DOHH2 (cell line): ENCODE results near the gene HECTD1.

ENCODE experiments used
- H3F3A ChIP-seq: fragments of 200-600 bp; sonication (generic), shearing (Covaris generic); 2 replicates; pipeline ENCODE4 v1.6.0; 2016; ENCODE audit warnings: antibody characterized with exemption, mild to moderate bottlenecking; ENCODE audit not compliant: control insufficient read depth, insufficient read depth
- H3K27ac ChIP-seq: fragments of 200-600 bp; sonication (generic); 2 replicates; pipeline ENCODE4 v1.5.1; 2014; ENCODE audit warnings: low read depth, mild to moderate bottlenecking, low read length, moderate library complexity
- H3K27me3 ChIP-seq: fragments of 200-600 bp; sonication (generic); 2 replicates; pipeline ENCODE4 v1.6.1; 2014; ENCODE audit warnings: mild to moderate bottlenecking, low read length, mixed read lengths; ENCODE audit not compliant: control insufficient read depth
- H3K36me3 ChIP-seq: fragments of 200-600 bp; sonication (generic); 2 replicates; pipeline ENCODE4 v1.6.1; 2014; ENCODE audit warnings: mild to moderate bottlenecking, low read length, moderate library complexity, mixed read lengths; ENCODE audit not compliant: control insufficient read depth
- H3K4me1 ChIP-seq: fragments of 200-600 bp; sonication (generic); 2 replicates; pipeline ENCODE4 v1.6.1; 2014; ENCODE audit warnings: mild to moderate bottlenecking, low read length, mixed read lengths; ENCODE audit not compliant: control insufficient read depth
- H3K4me2 ChIP-seq: fragments of 200-600 bp; sonication (generic); 2 replicates; pipeline ENCODE4 v1.6.0; 2014; ENCODE audit warnings: mild to moderate bottlenecking, low read length, moderate library complexity
- H3K4me3 ChIP-seq: fragments of 200-600 bp; sonication (generic); 2 replicates; pipeline ENCODE4 v1.5.1; 2014; ENCODE audit warnings: mild to moderate bottlenecking, low read length, mixed read lengths
- H3K79me2 ChIP-seq: fragments of 200-600 bp; sonication (generic); 2 replicates; pipeline ENCODE4 v1.6.1; 2014; ENCODE audit warnings: mild to moderate bottlenecking, low read length, mixed read lengths; ENCODE audit not compliant: control insufficient read depth
- H3K9me2 ChIP-seq: fragments of 200-600 bp; sonication (generic); replicated peaks from 2 replicates; pipeline ENCODE4 v1.6.1; 2014; ENCODE audit warnings: mild to moderate bottlenecking, low read length, mixed read lengths; ENCODE audit not compliant: control insufficient read depth
- H3K9me3 ChIP-seq: fragments of 200-600 bp; sonication (generic); 2 replicates; pipeline ENCODE4 v1.6.1; 2014; ENCODE audit warnings: antibody characterized with exemption, low read length, mixed read lengths; ENCODE audit not compliant: control insufficient read depth, insufficient read depth
- H4K20me1 ChIP-seq: fragments of 200-600 bp; sonication (generic); 2 replicates; pipeline ENCODE4 v1.6.0; 2014; ENCODE audit warnings: low read depth, mild to moderate bottlenecking, antibody characterized with exemption, low read length, moderate library complexity; ENCODE audit not compliant: control insufficient read depth, insufficient read depth
- EZH2phosphoT487 ChIP-seq: fragments of 200-600 bp; sonication (generic); IDR thresholded peaks from 2 replicates; pipeline ENCODE4 v1.6.1; 2017; ENCODE audit warnings: borderline replicate concordance, mild to moderate bottlenecking, antibody characterized with exemption, low read length, moderate library complexity, mixed read lengths
- TF ChIP-seq, protein P1 (sequence below): fragments of 200-600 bp; sonication (generic); IDR thresholded peaks from one replicate; pipeline ENCODE4 v1.5.1; 2014; ENCODE audit warnings: antibody characterized with exemption, mild to moderate bottlenecking, low read depth, low read length; ENCODE audit not compliant: poor library complexity, severe bottlenecking

The HECTD1 gene

DNA sequence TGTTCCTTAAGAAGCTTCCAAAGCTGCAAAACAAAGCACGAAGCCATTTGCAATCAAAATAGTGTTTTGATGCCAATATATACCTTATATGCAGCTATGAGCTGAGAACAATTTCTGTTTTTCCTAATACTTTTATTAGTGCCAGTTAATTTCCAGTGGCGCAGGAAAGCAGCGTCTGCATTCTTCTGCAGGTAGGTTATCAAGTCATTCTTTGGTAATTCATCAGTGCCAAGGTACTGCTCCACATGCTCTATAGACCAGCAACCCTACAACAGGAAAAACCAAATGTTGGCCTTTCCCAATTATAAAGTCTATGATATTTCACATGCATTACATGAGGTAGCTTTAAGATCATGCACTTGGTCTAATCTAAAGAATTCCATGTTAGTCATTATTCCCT, 93.8 kb downstream of the HECTD1 start:
- Histone ChIP-seq H3K9me3 (no peaks in the 10 kb centered on the region), H3K4me3 (no peak overlapping the region), H3K36me3 (peaks cover 93% of the 10 kb centered on the region), H3K27me3 (no peaks in the 10 kb centered on the region), H3K27ac (no peak overlapping the region), H3K4me1 (no peaks in the 10 kb centered on the region), H3K4me2 (no peak overlapping the region), H4K20me1 (no peaks in the 10 kb centered on the region), H3F3A (0 out of 2 replicates have a peak, but pooled peaks cover 2% of the 10 kb centered on the region), H3K9me2 (no peaks in the 10 kb centered on the region), H3K79me2 (no peaks in the 10 kb centered on the region)
- TF ChIP-seq, protein P1, sequence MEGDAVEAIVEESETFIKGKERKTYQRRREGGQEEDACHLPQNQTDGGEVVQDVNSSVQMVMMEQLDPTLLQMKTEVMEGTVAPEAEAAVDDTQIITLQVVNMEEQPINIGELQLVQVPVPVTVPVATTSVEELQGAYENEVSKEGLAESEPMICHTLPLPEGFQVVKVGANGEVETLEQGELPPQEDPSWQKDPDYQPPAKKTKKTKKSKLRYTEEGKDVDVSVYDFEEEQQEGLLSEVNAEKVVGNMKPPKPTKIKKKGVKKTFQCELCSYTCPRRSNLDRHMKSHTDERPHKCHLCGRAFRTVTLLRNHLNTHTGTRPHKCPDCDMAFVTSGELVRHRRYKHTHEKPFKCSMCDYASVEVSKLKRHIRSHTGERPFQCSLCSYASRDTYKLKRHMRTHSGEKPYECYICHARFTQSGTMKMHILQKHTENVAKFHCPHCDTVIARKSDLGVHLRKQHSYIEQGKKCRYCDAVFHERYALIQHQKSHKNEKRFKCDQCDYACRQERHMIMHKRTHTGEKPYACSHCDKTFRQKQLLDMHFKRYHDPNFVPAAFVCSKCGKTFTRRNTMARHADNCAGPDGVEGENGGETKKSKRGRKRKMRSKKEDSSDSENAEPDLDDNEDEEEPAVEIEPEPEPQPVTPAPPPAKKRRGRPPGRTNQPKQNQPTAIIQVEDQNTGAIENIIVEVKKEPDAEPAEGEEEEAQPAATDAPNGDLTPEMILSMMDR, result no peak
- no peak for TF ChIP-seq EZH2phosphoT487

DNA sequence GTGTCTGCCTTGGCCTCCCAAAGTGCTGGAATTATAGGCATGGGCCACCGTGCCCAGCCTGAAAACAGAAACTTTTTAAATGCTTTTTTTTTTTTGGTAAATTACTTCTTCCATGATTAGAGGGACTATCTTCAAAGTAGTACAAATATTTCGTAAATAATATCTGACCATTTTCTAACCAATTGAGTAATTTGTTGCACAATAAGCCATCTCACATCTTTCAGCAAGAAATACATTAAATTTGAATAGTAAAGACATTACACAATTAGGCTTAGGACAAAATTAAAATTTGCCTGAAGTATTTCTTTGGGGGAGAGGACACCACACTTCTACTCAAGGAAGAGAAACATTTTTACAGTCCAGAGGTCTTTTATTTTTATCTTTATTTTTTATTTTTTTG, 96.7 kb downstream of the HECTD1 start:
- Histone ChIP-seq H3K36me3 (peaks cover 93% of the 10 kb centered on the region), H3K9me3 (no peaks in the 10 kb centered on the region), H3K9me2 (no peaks in the 10 kb centered on the region), H3K4me2 (no peak overlapping the region), H3K79me2 (no peaks in the 10 kb centered on the region), H4K20me1 (no peaks in the 10 kb centered on the region), H3K27me3 (no peaks in the 10 kb centered on the region), H3F3A (0 out of 2 replicates have a peak, but pooled peaks cover 2% of the 10 kb centered on the region), H3K4me3 (no peak overlapping the region), H3K4me1 (no peaks in the 10 kb centered on the region), H3K27ac (no peak overlapping the region)
- TF ChIP-seq, protein P1, result no peak
- TF ChIP-seq EZH2phosphoT487, result no peak

DNA sequence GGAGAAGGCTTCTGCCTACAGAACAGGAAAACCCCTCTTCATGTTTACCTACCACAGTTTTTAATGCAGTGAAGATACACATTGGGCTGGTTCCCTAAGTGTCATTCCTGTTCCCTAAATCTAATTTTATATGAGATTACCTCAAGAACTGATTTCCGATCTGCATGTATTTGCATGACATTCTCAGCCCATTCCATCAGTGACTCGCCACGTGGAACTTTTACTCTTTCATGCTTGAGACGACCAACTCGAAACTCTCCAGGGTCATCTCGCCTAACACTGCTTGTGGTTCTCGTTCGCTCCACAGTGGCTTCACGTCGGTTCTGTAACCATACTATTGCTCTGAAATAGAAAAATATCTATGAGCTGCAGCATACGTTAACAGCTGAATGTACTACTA, 98.3 kb downstream of the HECTD1 start:
- Histone ChIP-seq H3K9me3 (no peaks in the 10 kb centered on the region), H4K20me1 (no peaks in the 10 kb centered on the region), H3K4me2 (no peak overlapping the region), H3K27me3 (no peaks in the 10 kb centered on the region), H3K4me3 (no peak overlapping the region), H3K36me3 (peaks cover 95% of the 10 kb centered on the region), H3K4me1 (no peaks in the 10 kb centered on the region), H3K79me2 (no peaks in the 10 kb centered on the region), H3K27ac (no peak overlapping the region), H3F3A (0 out of 2 replicates have a peak, but pooled peaks cover 2% of the 10 kb centered on the region), H3K9me2 (no peaks in the 10 kb centered on the region)
- TF ChIP-seq EZH2phosphoT487, result no peak
- TF ChIP-seq, protein P1, result no peak

DNA sequence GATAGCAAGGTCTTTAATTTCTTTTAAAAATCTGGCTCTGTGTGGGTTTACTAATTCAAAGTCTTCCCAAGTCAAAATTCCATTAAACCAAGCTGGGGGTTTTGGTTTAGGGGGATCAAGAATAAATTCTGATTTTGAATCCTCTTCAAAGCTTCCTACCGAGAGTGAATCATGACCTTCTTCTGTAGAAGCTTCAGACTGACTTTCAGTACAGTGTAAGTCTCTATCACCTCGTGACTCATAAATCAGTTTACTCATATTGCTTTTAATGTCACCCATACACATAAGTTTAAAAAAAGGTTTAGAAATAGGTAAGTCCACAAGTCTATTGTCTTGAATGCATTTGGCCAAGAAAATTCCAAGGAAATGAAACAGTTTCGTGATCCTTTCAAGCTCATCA, 100.8 kb downstream of the HECTD1 start:
- Histone ChIP-seq H3K27me3 (no peaks in the 10 kb centered on the region), H4K20me1 (no peaks in the 10 kb centered on the region), H3K4me2 (no peak overlapping the region), H3K4me3 (no peak overlapping the region), H3K36me3 (peaks cover 93% of the 10 kb centered on the region), H3F3A (no peaks in the 10 kb centered on the region), H3K4me1 (no peaks in the 10 kb centered on the region), H3K9me2 (no peaks in the 10 kb centered on the region), H3K79me2 (no peaks in the 10 kb centered on the region), H3K27ac (no peak overlapping the region), H3K9me3 (no peaks in the 10 kb centered on the region)
- TF ChIP-seq, protein P1, result no peak
- no peak for TF ChIP-seq EZH2phosphoT487
